Activated CD4-positive, alpha-beta T cell treated with anti-CD3 and anti-CD28 coated beads, Interleukin-2, Interleukin-4, amounts not matched to agents 100 ng/mL and 50 ng/mL, durations not matched to agents 16 hours and 8 hours (primary cell): ENCODE data around the gene TBL2.
"Not testable (repeated sequence)": the region's sequence is repeated elsewhere in the genome, so short reads cannot be mapped to it uniquely, and the experiment has no call there.

ENCODE experiments used
- DNase-seq: peaks from one replicate; pipeline ENCODE4 v3.0.0-alpha.2; 2020; ENCODE audit warnings: low spot score

Gene TBL2

GRCh38 chr7:73530800-73531199 lies 47.6 kb downstream of the TBL2 start:
- no peak for DNase-seq

GRCh38 chr7:73526896-73527821 lies 51.2 kb downstream of the TBL2 start:
- no peak for DNase-seq

- not testable (repeated sequence) for DNase-seq
These were observed 52.3 kb downstream of the TBL2 start for GRCh38 chr7:73526158-73526494.

- peak; percentile 99 for DNase-seq
These were observed 56.1 kb downstream of the TBL2 start, which contains the start of gene BAZ1B for GRCh38 chr7:73522105-73522872. BAZ1B (minus strand) TSS chr7:73522293; CDS start chr7:73521933, 360 bp downstream.

GRCh38 chr7:73521636-73522104 lies 56.7 kb downstream of the TBL2 start:
- DNase-seq = no peak

- DNase-seq = no peak
These were observed 57.4 kb downstream of the TBL2 start for GRCh38 chr7:73520673-73521635.

- peak; percentile 25 for DNase-seq
These were observed 58.3 kb downstream of the TBL2 start for GRCh38 chr7:73519867-73520672.

GRCh38 chr7:73518470-73518869 lies 59.9 kb downstream of the TBL2 start:
- DNase-seq = no peak
